ENCODE results near the gene GGT1.
"Not testable (repeated sequence)": the region's sequence is repeated elsewhere in the genome, so short reads cannot be mapped to it uniquely, and the experiment has no call there.

The GGT1 gene

DNA sequence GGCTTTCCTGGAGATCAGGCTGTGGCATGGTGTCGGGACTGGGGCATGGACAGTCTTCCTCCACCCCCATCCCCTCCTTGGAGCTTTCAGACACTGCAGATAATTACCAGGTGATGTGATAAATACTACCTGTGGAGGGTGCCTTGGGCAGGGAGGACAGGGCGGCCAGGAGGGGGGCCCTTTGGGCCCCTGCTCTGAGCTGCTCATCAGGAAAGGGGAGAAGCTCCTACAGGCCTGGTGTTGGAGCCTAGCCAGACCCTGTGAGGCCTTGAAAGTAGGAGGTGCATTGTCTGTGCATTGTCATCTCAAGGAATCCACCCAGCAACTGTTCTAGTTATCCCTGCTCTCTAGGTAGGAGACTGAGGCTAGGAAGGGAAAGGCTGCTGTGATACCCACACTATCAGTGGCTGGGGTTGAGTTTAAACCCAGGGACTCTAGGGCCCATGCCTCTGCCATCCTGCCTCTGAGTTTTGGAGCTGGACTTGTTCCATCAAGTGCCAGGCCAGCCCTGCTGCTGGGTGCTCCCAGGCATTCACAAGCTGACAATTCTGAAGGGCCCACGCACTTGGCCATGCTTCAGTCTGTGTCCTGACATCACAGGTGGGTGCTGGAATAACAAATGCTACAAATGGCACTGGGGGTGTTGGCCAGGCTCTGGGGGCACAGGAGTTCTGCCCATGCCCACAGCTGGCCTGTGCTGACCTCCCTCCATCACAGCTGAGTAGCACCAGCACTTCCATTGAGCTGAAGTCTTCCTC is 2.9 kb upstream of the GGT1 start:
- DNase-seq: not testable (repeated sequence)

DNA sequence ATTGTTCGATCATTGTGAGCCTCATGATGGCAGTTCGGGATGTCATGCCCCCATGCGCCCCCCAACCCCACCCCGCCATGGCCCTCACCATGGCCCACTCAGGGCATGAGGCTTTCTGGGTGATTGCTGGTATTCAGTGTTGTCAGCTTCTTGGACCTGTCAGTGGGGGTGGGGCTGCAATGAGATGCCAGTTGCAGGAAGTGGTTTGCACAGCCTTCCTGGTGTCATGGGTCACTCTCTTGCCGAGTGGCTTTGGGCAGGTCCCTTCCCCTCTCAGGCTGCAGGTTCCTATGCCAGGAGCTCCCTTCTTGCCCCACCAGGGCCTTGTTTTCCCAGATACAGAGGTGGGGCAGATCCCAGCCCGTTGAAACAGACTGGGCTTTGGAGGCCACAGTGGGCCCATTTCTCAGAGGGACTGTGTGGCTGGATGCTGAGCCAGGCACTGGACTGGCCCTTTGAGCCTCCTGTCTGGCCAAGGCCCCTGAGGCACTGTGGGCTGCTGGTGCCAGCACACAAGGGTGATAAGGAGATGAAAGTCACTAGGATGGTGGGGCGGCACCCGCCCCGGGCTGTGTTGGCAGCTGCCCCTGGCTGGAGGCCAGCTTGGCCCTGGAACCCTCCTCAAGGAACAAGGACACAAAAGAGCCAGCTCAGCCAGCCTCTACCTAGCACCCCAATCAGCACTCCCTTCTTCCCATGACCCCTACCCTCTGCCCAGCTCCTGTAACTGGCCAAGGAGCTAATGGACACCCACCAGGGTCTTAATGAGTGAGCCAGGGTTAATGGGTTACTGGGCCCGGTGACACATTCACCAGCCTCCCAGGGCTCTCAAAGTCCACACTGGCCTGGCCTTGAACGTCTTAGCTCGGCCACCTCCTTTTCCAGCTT is 1.5 kb upstream of the GGT1 start:
- DNase-seq: no peak

DNA sequence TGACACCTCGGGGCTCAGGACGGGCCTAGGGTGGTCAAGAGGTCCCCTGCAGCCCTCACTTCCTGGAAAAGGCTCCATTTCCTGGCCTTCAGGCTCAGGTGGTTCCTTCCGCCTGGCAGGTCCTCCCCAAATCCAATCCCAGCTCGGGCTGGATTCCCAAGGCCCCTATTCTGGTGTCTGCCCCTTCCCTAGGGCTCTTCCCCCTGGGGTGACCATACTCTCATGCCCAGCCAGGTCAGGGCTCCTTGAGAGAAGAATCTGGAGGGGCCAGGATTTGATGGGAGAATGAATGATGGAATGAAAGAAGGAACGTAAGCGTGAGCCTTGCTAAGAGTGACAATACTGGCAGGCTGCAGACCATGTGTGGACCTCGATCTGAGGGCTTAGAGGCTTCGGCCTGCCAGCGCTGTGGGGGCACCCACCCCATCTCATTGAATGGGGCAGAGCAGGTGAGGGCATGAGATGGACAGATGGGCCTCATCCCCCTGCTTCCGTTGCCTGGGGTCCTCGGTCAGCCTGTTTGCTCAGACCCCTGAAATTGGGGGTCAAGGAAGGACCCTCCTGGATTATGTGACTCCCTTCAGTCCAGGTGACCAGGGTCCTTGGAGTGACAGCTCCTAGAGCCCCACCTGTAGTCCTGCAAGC is 766 bp upstream of the GGT1 start:
- not testable (repeated sequence) for DNase-seq

DNA sequence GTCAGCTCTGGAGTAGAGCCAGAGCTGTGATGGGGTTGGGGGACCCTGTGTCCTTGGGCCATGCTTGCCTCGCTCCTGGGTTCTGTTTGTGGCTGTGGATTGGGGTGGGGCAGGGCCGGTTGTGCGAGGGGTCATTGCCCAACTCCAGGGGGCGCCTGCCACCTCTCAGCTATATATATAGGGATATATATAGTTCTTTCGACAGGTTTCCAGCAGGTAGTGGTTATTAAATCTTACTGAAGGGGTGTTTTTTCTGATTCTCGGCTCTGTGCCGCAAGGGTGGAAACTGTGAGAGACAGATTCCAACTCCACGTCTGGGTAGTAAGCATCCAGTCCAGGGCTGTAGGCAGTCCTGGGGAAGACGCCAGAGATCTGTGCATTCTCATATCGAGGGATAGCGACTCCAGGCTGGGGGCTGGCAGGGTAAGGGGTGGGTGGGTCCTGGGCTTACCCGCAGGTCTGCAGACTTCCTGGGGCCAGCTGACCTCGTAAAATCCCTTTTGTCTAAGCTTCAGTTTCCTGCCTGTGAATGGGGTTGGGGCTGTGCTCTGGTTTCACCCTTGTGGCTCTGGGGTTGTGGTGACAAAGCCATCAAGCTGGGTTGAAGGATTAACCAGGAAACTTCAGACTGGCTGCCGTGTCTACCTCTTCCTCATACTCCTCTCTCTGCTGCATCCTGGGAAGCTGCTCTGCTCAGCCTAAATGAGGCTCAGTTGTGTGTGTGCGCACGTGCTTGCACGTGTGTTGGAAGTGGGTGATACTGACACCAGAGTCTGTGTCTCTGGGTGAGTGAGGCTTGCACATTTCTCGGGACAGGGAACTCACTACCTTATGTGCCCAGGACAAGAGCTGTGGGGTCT is 1.0 kb downstream of the GGT1 start:
- DNase-seq: not testable (repeated sequence)

DNA sequence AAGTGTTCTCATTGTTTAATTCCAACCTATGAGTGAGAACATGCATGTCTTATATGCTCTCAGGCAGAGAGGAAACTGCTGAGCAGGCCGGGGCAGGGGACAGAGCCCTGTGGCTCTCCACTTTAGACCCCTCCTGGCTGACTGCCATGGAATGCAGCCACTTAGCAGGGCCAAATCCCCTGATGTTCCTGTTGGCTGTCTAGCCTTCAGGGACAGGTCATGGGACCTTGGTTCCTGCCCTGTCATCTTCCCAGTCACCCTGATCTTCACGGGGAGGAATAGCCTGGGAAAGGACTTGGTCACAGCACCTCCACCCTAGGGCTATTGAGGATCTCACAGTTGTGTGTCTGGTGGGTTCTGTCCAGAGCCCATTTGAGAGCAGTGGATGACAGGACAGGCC is 3.3 kb downstream of the GGT1 start:
- DNase-seq: not testable (repeated sequence)

DNA sequence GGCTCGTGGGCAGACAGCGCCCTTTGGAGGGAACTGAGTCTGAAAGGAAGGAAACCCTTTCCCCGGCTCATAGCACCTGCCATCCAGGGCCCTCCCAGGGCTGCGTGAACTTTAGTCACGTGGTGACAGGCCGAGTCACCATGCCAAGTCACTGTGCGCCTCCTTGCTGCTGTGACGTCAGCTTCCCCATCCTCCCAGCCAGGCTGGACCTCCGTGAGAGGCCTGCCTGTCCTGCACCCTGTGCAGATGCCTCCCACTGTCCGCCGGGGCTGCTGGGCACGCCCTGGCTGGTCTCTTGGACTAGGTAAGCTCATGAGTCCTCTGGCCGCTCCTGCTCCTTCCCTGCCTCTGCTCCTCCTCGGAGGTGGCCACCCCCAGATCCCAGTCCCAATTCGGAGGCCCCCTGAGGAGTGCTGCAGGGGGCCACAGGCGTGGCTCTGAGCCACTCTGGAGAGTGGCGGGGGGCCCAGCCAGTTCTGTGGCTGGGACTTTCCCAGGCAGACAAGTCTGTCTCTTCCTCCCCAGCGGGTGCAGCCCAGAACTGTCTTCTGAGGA is 4.5 kb downstream of the GGT1 start:
- DNase-seq: not testable (repeated sequence)

DNA sequence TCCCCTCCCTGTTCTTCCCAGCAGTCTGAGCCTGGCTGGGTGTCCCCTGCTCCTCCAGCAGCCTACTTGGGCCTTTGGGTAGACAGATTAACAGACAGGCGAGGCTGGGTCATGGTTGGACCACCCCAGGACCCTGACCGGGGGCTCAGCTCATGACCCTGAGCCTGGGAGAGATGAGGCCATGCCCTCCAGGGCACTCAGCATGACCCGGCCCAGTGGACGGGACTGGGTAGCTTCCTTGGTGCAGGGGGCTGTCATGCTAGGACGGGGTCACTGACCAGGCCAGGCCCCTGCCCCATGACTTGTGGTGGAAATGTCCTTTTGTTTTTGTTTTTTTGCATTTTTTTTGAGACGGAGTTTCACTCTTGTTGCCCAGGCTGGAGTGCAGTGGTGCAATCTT is 5.3 kb downstream of the GGT1 start:
- not testable (repeated sequence) for DNase-seq

DNA sequence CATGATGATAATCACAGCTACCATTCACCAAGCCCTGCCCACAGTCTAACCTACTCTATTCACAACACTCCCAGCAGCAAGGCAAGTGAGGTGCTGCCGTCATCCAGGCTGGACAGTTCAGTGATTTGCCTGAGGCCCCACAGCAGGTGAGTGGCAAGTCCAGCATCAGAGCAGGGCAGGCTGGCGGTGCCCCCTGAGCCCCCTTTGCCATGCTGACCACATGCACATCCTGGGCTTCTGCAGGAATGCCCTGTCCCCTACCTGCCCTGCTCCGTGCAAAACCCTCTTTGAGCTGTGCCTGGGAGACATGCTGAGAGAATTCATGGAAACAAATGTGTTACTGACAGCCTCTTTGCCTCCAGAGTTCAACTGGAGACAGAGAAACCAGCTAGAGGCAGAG is 6.9 kb downstream of the GGT1 start:
- not testable (repeated sequence) for DNase-seq

DNA sequence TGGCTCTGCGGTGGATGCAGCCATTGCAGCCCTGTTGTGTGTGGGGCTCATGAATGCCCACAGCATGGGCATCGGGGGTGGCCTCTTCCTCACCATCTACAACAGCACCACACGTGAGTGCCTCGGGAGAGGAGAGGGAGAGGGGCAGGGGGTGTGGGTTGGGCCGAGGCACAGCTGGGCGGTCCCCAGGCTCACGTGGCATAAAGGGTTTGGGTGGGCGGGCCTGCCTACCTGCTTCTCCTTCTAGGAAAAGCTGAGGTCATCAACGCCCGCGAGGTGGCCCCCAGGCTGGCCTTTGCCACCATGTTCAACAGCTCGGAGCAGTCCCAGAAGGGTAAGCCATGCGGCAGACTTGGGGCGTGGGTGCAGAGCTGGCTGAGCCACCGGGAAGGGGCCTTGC is 11.8 kb downstream of the GGT1 start:
- DNase-seq: not testable (repeated sequence)

DNA sequence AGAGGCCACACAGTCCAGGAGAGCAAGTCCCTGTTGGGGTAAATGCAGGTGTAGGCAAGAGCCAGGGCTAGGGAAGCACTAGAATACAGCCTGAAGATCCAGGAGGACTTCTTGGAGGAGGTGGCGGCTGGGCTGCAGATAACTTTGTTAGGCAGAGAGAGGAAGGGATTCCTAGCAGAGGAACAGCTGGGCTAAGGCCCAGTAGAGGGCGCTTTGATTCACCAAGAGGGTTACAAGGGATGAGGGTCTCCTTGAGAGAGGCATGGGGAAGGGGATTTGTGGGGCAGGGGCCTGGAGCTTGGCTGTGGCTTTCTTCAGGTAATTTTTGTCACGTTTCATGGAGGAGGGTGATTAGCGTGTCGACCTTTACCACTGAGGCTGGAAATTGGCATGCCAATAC is 18.3 kb downstream of the GGT1 start:
- DNase-seq: not testable (repeated sequence)

DNA sequence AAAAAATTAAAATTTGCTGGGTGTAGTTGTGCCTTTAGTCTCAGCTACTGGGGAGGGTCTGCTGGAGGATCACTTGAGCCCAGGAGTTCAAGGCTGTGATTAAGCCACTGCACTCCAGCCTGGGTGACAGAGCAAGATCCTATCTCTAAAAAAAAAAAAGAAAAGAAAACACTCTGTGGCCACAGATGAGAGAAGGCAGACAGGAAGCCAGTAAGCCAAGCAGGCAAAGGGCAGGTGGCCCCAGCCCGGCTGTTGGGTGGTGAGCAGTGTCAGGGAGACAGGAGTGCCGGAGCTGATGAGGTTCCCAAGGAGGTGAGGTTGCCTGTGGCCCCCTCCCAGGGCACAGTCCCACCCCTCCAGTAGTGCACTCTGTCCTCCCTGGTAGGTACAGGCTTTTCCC is 19.6 kb downstream of the GGT1 start:
- DNase-seq: not testable (repeated sequence)

DNA sequence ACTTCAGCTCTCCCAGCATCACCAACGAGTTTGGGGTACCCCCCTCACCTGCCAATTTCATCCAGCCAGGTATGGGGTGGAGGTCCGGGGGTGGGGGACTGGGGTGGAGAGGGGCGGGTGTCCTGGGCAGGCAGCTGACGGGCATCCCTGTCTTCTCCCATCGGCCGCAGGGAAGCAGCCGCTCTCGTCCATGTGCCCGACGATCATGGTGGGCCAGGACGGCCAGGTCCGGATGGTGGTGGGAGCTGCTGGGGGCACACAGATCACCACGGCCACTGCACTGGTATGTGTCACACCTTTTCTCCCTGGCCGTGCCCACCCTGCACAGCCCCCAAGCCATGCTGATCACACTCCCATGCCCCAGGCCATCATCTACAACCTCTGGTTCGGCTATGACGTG is 24.9 kb downstream of the GGT1 start:
- not testable (repeated sequence) for DNase-seq

DNA sequence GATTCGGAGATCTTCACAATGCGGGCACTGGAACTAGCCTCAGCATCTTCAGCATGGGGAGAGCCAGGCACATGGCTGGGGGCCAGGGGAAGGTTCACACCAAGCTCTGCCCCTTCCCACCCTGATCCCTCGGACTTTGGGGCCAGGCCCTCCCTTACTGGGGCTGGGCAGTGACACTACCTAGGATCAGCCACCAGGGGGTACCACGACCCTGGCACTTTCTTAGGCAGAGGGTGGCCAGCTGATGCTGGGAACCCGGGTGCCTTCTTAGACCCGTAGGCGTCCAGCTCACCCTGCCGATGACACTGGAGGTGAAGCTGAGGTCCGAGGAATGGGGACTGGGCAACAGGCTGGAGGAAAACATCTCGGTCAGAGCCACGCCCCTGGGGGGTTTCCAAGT is 26.1 kb downstream of the GGT1 start:
- DNase-seq: not testable (repeated sequence)

DNA sequence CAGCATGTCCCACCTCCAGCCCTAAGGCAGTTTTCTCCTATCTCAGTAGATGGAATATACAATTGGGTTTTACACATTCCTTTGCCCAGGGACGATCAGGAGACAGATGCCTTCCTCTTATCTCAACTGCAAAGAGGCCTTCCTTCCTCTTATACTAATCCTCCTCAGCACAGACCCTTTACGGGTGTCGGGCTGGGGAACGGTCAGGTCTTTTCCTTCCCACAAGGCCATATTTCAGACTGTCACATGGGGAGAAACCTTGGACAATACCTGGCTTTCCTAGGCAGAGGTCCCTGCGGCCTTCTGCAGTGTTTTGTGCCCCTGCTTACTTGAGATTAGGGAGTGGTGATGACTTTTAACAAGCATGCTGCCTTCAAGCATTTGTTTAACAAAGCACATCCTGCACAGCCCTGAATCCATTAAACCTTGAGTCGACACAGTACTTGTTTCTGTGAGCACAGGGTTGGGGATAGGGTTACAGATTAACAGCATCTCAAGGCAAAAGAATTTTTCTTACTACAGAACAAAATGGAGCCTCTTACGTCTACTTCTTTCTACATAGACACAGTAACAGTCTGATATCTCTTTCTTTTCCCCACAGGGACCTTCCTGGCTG is 27.9 kb downstream of the GGT1 start:
- not testable (repeated sequence) for DNase-seq

DNA sequence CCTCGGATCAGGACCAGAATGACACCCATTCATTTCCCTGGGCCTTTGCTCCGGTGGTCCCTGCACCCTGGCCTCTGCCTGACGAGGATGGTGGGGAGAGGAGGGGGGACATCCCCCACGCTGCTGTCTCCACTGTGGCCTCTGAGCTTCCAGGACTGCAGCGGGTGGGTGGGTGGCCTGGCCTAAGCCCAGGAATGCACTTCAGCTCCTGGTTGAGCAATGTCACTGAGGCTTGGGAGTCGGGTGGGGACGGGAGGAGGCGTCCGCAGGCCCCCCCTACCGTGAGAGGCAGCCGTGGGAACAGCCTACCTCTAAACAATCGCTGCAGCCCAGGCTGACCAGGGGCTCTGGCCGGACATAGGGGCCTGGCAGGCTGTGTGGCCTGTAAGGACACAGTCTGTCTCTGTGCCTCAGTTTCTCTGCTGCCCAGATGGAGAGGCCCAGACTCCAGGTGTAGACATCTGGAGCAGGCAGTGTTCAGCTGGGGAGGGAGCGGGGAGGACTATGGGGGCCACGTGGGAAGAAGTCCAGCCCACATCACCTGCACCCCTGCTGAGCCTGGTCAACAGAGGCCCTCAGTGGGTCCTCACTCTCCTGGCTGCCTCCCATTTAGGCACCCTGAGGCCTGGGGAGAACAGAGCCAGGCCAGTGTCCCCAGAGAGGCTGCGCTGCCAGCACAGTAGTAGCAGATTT is 28.6 kb downstream of the GGT1 start:
- not testable (repeated sequence) for DNase-seq

DNA sequence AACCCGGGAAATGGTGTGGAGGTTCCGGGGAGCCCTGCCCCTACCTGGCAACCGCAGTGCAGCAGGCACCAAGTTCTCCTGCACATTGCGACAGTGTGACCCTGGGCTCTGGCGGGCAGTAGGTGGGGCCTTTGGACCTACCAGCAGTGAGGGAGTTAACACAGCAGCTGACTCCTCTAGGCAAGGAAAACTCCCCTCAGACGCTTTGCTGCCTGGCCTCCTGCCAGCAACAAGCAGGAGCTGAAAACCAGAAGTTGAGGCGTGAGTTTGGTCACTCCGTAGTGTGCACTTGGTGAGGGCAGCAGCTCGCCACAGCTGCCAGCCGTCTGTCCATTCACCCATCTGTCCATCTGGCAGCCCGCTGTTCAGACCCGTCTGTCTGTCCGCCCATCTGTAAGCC is 29.6 kb downstream of the GGT1 start:
- not testable (repeated sequence) for DNase-seq

DNA sequence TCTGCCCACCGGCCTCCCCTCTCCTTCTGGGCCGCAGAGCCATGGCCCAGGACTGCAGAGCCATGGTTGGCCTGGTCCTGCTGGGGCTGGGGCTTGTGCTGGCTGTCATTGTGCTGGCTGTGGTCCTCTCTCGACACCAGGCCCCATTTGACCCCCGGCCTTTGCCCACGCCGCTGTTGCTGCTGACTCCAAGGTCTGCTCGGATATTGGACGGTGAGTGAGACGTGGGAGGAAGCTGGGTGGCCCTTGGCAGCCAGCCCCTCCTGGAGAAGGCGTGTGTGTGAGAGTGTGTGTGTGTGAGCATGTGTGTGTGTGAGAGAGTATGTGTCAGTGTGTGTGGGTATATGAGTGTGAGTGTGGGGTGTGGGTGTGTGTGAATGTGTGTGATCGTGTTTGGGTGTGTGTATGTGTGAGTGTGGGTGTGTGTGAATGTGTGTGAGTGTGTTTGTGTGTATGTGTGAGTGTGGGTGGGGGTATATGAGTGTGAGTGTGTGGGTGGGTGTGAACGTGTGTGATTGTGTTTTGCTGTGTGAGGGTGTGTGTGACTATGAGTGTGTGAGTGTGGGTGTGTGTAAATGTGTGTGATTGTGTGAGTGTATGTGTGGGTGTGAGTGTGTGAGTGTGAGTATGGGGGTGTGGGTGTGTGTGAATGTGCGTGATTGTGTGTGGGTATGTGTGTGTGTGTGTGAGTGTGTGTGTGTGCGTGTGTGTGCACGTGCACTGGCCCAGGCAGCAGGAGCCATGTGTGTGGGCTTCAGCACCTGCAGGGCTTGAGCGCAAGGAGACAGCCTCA is 30.4 kb downstream of the GGT1 start:
- not testable (repeated sequence) for DNase-seq

DNA sequence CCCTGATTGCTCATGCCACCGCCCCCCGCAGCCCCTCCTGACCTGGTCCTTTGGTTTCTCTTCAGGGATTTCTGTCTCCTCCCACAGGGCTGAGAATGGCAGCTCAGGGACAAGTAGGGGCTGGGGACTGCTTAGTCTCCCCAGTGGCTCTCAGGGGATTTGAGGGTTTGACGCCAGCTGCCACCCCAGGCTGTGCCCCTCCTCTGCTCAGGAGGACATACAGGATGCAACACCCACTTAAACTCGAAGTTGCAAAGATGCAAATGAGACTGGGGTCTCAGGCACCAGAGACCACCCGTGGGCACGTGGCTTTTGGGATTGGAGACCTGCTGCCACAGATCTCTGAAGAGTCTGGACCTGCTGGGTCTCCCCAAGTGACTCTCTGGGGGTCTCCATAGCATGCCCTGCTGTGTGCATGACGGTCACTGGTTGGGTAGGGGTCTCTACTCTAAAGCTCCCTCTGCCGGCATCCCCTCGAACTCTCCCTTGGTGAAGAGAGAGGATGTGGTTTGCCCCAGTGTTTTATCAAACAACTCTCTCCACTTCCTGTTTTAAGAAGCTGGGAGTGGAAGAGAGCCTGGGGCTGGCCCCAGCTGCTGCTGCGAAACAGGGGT is 31.9 kb downstream of the GGT1 start:
- not testable (repeated sequence) for DNase-seq

DNA sequence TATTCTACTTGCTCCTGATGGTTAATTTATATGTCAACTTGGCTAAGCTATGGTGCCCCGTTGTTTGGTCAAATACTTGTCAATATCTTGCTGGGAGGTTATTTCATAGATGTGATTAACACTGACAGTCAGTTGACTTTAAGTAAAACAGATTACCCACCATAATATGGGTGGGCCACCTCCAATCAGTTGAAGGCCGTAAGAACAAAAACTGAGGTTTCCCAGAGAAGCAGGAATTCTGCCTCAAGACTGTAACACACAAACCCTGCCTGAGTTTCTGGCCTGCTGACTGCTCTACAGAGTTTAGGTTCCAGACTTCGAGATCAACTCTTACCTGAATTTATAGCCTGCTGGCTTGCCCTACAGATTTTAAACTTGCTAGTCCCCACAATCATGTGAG is 33.5 kb downstream of the GGT1 start:
- not testable (repeated sequence) for DNase-seq

DNA sequence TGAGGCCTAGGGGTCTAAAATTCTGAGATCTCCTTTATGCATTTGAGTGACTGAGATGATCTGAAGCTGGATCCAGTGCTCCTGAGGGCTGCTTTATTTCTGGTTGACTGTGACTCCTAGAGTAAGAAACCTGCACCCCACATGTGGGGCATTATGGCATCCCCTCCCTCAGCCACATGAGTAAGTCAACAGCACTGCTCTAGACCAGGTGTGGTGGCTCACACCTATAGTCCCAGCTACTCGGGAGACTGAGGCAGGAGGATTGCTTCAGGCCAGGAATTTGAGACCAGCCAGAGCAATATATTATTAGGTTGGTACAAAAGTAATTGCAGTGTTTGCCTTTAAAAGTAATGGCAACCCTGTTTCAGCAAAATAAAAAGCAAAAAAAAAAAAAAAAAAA is 39.3 kb downstream of the GGT1 start:
- not testable (repeated sequence) for DNase-seq
